ENCODE data around the gene SLC1A7. TPM values are rescaled to one million over a fixed set of nuclear protein-coding genes. Genes with fewer than 3 reads are reported as not detected.

SLC1A7 gene
- total RNA-seq (not detected in 2 replicates), polyA plus RNA-seq (0.15 TPM in 1 of 2 replicates, not detected in the other)

DNA sequence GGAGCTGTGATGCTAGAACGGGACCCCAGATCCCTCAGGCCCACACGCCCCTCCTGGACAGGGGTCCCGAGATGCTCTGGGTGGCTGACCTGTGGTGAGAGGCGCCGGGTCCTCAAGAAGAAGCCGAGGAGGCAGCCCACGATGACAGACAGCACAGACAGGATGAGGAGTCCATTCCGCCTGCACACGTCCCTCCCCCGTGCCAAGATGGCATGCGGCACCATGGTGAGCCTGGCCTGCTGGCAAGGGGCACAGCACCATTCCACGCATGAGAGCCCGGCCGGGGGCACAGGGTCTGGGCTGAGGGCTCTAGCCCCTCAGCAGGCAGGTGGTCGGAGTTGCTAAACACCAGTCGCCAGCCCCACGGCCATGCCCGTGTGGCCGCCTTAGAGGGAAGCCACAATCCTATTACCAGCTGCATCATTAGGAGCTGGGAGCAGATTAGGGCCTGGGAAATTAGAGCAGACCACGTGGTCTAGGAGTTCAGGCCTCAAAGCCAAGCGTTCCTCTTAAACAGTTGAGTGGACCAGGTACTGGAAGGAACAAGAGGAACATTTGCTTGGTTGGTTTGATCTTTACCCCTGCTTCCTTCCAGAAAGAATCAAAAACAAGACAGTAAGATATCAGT is at the start of gene SLC1A7:
Gene SLC1A7 (minus strand): TSS at position 413 of the 628 bp plus-strand sequence. CDS start 189 bp downstream, at position 224.
- DNase-seq (ENCODE audit: low read depth in 1 of 2, low spot score in 1 of 2): no peak
- H3K27ac ChIP-seq: no peak within 1 kb of the TSS
- TF ChIP-seq, protein P1, sequence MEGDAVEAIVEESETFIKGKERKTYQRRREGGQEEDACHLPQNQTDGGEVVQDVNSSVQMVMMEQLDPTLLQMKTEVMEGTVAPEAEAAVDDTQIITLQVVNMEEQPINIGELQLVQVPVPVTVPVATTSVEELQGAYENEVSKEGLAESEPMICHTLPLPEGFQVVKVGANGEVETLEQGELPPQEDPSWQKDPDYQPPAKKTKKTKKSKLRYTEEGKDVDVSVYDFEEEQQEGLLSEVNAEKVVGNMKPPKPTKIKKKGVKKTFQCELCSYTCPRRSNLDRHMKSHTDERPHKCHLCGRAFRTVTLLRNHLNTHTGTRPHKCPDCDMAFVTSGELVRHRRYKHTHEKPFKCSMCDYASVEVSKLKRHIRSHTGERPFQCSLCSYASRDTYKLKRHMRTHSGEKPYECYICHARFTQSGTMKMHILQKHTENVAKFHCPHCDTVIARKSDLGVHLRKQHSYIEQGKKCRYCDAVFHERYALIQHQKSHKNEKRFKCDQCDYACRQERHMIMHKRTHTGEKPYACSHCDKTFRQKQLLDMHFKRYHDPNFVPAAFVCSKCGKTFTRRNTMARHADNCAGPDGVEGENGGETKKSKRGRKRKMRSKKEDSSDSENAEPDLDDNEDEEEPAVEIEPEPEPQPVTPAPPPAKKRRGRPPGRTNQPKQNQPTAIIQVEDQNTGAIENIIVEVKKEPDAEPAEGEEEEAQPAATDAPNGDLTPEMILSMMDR (IDR thresholded peaks at IDR 0.05; ENCODE audit: low read depth, low read length): no peak
- H3K4me1 ChIP-seq (ENCODE audit: low read depth): peaks cover 20% of the 10 kb centered on the region
- no peaks in the 10 kb centered on the region for H3K27me3 ChIP-seq
- H3K36me3 ChIP-seq: no peaks in the 10 kb centered on the region
- H3K9me3 ChIP-seq (ENCODE audit: low read depth): no peaks in the 10 kb centered on the region
- no peak within 1 kb of the TSS for H3K4me3 ChIP-seq

DNA sequence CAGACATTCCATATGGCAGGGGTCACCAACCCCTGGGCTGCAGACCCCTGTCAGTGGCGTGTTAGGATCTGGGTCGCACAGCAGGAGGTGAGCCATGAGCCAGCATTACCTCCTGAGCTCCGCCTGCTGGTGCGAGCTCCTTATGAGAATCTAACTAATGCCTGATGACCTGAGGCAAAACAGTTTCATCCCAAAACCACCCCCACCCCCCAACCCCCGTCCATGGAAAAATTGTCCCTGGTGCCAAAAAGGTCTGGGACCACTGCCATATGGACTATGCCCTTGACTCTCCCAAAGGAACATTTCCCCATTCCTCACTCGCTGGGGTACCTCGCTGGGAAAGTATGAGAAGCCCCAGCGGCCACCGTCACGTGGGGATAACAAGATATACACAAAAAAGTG is 47.8 kb upstream of the SLC1A7 start:
- H3K27me3 ChIP-seq: no peaks in the 10 kb centered on the region
- no peaks in the 10 kb centered on the region for H3K9me3 ChIP-seq (ENCODE audit: low read depth)
- no peak for DNase-seq (ENCODE audit: low read depth in 1 of 2, low spot score in 1 of 2)
- TF ChIP-seq, protein P1 (IDR thresholded peaks at IDR 0.05; ENCODE audit: low read depth, low read length): no peak
- H3K4me3 ChIP-seq: no peak overlapping the region
- H3K27ac ChIP-seq: no peak overlapping the region
- H3K4me1 ChIP-seq (ENCODE audit: low read depth): no peaks in the 10 kb centered on the region
- H3K36me3 ChIP-seq: no peaks in the 10 kb centered on the region

DNA sequence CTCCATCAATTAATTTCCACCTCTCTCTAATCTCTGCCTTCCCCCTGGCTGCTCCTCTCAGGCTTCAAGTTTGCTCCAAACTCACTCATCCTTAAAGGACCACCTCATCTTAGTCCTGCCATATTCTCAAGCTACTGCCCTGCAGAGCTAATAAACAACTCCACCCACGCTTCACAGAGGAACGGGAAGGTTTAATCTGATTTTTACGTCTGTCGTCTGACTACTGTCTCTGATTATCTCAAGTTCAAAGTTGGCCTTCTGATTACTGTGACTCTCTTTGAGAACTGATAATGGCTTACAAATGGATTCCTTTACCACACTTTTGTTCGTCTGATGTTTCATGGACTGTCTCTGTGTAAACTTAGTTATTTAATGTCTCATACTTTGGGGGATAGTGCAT is 46.6 kb upstream of the SLC1A7 start:
- no peak overlapping the region for H3K4me3 ChIP-seq
- H3K36me3 ChIP-seq: no peaks in the 10 kb centered on the region
- H3K4me1 ChIP-seq (ENCODE audit: low read depth): no peaks in the 10 kb centered on the region
- no peaks in the 10 kb centered on the region for H3K27me3 ChIP-seq
- H3K27ac ChIP-seq: no peak overlapping the region
- no peak for DNase-seq (ENCODE audit: low read depth in 1 of 2, low spot score in 1 of 2)
- TF ChIP-seq, protein P1 (IDR thresholded peaks at IDR 0.05; ENCODE audit: low read depth, low read length): no peak
- H3K9me3 ChIP-seq (ENCODE audit: low read depth): no peaks in the 10 kb centered on the region

DNA sequence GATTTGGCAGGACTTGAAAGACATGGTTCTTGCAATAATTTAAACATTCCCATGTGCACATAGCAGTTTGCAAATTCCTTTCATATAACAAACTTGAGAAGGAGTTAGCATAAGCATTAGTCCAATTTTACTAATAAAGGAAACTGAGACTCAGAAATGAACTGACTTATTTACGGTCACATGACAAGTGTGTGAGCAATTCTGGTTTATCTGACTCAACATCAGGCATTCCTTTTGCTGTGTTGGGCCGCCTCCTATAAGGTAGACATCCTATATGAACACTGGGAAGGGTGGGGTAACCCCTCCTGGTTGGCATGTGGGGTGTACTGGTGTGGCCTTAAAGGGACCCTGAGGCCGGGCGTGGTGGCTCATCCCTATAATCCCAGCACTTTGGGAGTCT is 45.7 kb upstream of the SLC1A7 start:
- H3K27ac ChIP-seq: no peak overlapping the region
- H3K27me3 ChIP-seq: no peaks in the 10 kb centered on the region
- no peak overlapping the region for H3K4me3 ChIP-seq
- DNase-seq (ENCODE audit: low read depth in 1 of 2, low spot score in 1 of 2): no peak
- TF ChIP-seq, protein P1 (IDR thresholded peaks at IDR 0.05; ENCODE audit: low read depth, low read length): no peak
- no peaks in the 10 kb centered on the region for H3K9me3 ChIP-seq (ENCODE audit: low read depth)
- no peaks in the 10 kb centered on the region for H3K4me1 ChIP-seq (ENCODE audit: low read depth)
- H3K36me3 ChIP-seq: no peaks in the 10 kb centered on the region

DNA sequence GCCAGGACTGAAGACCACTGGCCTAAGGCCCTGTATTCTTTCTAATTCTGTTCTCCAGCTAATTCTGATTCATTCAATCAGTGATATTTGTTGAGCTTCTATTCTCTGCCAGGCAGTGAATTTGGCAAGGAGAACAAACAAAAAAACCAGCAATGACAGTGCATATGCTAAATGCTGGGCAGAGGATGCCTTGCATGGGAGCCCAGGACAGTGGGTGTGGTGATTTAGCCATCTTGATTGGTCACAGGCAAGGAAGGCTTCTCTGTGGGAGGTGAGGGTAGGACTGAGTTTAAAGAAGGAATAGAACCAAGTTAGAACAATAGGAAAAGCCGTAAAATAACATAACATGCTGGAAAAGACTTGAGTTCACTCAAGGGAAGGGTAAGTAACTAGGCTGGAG is 45.0 kb upstream of the SLC1A7 start:
- H3K4me3 ChIP-seq: no peak overlapping the region
- H3K27me3 ChIP-seq: no peaks in the 10 kb centered on the region
- no peaks in the 10 kb centered on the region for H3K4me1 ChIP-seq (ENCODE audit: low read depth)
- TF ChIP-seq, protein P1 (IDR thresholded peaks at IDR 0.05; ENCODE audit: low read depth, low read length): no peak
- H3K9me3 ChIP-seq (ENCODE audit: low read depth): no peaks in the 10 kb centered on the region
- DNase-seq (ENCODE audit: low read depth in 1 of 2, low spot score in 1 of 2): no peak
- no peak overlapping the region for H3K27ac ChIP-seq
- no peaks in the 10 kb centered on the region for H3K36me3 ChIP-seq

Data from cardiac muscle cell (in vitro differentiated cells and primary cell).